Measurements from ENCODE around the gene KCTD11. TPM values are rescaled to one million over a fixed set of nuclear protein-coding genes. Genes with fewer than 3 reads are reported as not detected.

The KCTD11 gene
- total and polyA plus RNA-seq, 2 of the 13 experiments (the other 11 are each of a cell fraction or from before 2014, with no cell fraction given) = 1.6 to 2.6 TPM

GRCh38 chr17:7314719-7315569, 37.0 kb upstream of the KCTD11 start, which contains the start of gene GPS2 (continued):
- TF ChIP-seq SCMH1 (CRISPR knock-in tag; IDR thresholded peaks at IDR 0.05; ENCODE audit: borderline replicate concordance) (no peak), SRY (CRISPR knock-in tag; IDR thresholded peaks at IDR 0.05) (peak; percentile 1; the same call in 1 of the 2 replicates), ELF1 (CRISPR knock-in tag; IDR thresholded peaks at IDR 0.05) (peak; percentile 99), ZNF576 (CRISPR knock-in tag; IDR thresholded peaks at IDR 0.05) (no peak), ZNF614 (CRISPR knock-in tag; IDR thresholded peaks at IDR 0.05; ENCODE audit: borderline replicate concordance) (peak; percentile 43; the same call in 1 of the 2 replicates), SNAPC5 (CRISPR knock-in tag; IDR thresholded peaks at IDR 0.05; ENCODE audit: borderline replicate concordance) (peak; percentile 91; the same call in 1 of the 2 replicates), BCL3 (CRISPR knock-in tag; IDR thresholded peaks at IDR 0.05) (peak; percentile 73; the same call in 1 of the 2 replicates), ZNF816 (CRISPR knock-in tag; IDR thresholded peaks at IDR 0.05; ENCODE audit: borderline replicate concordance) (no peak), ZNF660 (CRISPR knock-in tag; IDR thresholded peaks at IDR 0.05; ENCODE audit: borderline replicate concordance, low read depth) (no peak), LCORL (IDR thresholded peaks at IDR 0.05) (no peak), LCORL (CRISPR knock-in tag; IDR thresholded peaks at IDR 0.05) (no peak), ZNF496 (CRISPR knock-in tag; IDR thresholded peaks at IDR 0.05; ENCODE audit: insufficient replicate concordance) (no peak), ZBED4 (CRISPR knock-in tag; IDR thresholded peaks at IDR 0.05; ENCODE audit: borderline replicate concordance) (no peak), CREM (IDR thresholded peaks at IDR 0.05) (peak; percentile 85), CREM (CRISPR knock-in tag; IDR thresholded peaks at IDR 0.05) (peak; percentile 78), GLMP (CRISPR knock-in tag; IDR thresholded peaks at IDR 0.05; ENCODE audit: borderline replicate concordance) (no peak), CEBPB (IDR thresholded peaks at IDR 0.05; ENCODE audit: borderline replicate concordance, low read depth, low read length) (no peak), TBX2 (CRISPR knock-in tag; IDR thresholded peaks at IDR 0.05; ENCODE audit: borderline replicate concordance) (peak; percentile 56; the same call in 1 of the 2 replicates), ZFAT (CRISPR knock-in tag; conservative IDR thresholded peaks at IDR 0.05) (no peak), ZNF296 (CRISPR knock-in tag; conservative IDR thresholded peaks at IDR 0.05) (0 out of 2 replicates have a peak, but pooled peaks have one; percentile 42), ZNF282 (IDR thresholded peaks at IDR 0.05; ENCODE audit: partially characterized antibody) (no peak), PTBP1 (IDR thresholded peaks at IDR 0.05; ENCODE audit: low read depth, low read length, poor library complexity, severe bottlenecking) (no peak)
